GM18909 (cell line): ENCODE measurements around the gene GP1BB.

Experiments used
- ATAC-seq: cut with Tn5 transposase; IDR thresholded peaks from one replicate; pipeline ENCODE4 v1.9.1; 2021; ENCODE audit warnings: mild to moderate bottlenecking; ENCODE audit not compliant: unreplicated experiment, poor library complexity

Gene GP1BB

DNA sequence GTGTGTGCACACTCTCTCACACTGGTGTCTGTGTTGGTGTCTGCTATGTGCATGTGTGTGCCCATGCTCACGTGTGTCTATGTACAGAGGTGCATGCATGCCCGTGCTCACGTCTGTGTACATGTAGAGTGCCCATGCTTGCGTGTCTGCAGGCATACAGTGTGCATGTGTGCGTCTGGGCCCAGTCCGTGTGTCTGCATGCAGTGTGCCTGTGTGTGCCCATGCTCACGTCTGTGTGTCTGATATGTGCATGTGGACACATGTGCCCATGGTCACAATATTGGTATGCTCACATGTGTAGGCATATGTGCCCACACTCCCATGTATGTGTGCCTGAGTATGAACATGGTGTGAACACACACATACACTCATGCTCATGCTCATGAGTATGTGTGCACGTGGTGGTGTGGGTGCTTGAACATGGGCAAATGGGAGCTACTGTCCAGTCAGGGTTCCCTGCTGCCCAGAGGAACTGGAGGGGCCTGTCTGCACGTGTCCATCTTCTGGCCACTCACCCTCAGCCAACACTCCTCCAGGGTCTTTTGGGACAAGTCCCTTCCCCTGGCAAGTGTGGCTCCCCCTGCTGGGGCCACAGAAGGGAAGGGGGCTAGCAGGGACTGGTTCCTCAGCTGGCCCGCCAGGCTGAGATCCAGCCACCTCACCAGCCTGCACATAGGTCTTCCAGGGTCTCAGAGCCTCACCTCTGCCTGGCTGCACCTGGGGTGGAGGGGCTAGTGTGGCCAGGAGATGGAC lies 29.9 kb downstream of the GP1BB start:
- no peak for ATAC-seq

DNA sequence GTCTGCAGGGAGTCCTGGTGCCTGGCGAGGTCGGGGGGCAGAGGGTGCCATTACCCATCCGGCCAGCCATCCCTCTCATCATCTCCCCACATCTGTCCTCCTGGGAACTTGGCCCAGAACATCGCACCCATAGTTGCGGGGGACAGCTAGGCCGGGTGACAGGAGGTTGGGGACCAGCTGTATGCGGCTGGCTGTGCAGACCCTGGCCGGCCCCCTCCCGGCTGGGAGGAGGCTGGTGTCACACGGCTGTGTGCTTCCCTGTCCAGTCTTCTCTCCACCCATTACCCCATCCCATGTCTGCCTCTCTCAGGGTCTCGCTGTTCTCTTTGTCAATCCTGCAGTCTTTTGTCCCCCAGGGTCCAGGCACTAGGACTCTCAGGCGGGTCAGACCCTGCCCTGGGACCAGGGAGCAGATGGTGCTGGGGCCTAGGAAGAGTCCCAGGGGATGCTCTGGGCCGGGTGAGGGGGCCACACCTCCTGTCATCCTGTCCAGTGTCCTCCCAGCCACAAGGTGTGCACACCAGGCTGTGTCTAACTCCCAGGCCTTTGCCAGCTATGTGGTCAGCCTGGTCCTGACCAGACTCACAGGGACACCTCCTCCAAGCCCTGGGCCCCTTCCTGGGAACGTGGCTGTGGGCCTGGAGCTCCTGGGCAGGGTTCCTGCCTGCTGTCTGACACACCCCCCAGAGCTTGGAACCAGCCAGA lies 30.8 kb downstream of the GP1BB start:
- no peak for ATAC-seq

DNA sequence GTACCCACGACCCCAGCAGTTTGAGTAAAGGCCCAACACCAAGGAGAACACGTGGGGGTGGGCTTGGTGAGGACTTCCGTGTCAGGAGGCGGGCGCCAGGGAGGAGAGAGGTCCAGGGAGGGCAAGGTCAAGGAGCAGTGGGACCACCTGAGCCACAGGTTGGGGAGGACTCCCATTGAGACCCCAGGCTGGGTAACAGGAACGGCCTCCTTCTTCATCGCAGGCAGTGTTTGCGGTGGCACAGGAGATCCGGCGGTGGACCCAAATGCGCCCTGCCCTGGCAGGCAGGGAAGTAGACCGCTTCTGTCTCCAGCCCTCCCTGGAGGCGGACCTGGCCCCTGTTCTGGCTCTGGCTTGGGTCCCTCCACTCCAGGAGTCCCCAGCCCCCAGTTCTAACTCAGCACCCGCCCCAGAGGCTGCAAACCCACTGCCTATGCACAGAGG lies 31.4 kb downstream of the GP1BB start:
- no peak for ATAC-seq

DNA sequence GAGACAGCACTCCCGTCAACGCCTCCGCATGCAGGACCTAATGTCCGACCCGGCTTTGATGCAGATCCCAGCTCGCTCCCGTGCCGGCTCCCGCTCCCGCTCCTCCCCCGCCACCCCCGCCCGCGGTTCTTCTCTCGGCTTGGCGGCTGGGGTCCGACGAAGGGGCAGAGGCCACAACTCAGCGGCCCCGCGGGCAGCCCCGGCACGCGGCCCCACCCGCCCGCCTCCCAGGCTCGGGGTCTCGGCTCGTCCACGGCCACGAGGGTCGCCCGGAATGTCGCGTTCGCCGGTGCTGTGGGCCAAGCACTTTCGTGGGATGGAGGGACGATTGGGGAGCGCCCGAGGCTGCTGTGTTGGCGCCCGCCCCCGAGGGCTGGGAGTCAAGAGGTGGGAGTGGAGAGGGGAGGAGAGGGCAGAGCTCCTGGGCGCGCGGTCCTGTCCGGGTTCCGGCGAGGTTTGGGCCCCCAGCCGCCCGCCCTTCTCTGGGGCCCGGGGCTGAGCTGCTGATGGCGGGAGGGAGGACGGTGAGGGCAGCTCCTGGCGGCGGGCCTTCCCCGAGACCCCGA lies 31.9 kb downstream of the GP1BB start:
- ATAC-seq, result no peak

DNA sequence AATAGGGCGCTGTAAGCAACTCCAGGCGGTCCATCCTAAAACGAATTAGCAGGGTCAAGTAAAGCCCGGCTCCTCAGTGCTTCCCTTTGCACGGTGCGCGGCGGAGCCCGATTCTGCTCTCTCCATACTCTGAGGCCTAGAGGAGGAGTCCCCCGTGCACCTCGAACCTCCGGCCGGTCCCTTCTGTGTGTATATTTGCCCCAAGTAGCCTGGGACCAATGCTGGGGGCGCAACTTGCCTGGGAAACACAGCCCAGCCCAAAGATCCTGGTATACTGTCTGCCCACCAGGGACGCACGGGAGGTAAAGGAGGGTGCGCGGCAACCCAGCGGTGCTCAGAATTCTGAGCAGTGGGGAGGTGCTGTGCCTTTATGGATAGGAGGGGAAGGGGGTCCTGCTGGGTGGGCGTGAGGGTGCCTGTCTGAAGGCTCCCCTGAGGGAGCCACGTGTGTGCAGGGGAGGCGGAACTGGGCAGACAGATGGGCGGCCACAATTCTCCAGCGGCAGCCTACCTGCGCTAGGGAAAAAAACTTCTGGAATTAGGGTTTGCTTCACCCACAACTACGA lies 32.5 kb downstream of the GP1BB start:
- no peak for ATAC-seq

DNA sequence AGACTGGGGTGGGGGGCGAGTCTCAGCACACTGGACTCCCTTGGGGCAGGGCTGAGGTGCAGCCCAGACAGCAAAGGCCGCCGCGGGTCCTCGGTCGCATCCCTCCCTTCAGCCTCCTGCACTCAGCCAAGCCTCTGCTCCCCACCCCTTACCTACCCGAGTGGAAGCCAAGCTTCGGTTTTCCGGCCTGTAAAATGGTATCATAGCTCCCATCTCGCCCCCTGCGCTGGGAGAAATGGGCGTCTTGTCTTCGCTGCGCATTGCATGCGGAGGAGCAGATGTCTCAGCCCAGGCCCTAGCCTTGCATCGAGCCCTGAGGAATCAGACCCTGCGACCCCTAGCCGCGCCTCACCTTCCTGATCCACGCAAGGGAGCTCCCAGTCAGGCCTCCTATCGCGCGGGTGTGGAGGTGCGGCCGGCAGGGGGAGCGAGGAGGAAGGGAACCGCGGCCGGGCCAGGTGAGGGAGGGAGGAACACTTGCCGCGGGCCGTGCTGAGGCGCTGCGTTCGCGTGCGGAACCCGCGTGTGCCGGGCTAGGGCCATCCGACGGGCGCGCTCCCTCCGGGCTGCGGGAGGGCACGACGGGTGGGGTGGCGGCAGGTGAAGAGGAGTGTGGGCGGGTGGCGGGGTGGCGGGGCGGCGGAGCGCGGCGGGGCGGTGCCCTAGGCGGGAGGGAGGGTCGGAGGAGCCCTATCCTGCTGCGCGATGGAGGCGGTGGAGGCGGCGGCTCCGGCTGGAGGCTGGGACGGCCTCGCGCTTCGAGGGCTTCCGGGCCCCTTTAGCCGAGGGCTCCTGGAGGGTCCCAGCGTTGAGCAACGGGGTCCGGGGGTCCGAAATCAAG lies 33.2 kb downstream of the GP1BB start:
- ATAC-seq, result no peak

DNA sequence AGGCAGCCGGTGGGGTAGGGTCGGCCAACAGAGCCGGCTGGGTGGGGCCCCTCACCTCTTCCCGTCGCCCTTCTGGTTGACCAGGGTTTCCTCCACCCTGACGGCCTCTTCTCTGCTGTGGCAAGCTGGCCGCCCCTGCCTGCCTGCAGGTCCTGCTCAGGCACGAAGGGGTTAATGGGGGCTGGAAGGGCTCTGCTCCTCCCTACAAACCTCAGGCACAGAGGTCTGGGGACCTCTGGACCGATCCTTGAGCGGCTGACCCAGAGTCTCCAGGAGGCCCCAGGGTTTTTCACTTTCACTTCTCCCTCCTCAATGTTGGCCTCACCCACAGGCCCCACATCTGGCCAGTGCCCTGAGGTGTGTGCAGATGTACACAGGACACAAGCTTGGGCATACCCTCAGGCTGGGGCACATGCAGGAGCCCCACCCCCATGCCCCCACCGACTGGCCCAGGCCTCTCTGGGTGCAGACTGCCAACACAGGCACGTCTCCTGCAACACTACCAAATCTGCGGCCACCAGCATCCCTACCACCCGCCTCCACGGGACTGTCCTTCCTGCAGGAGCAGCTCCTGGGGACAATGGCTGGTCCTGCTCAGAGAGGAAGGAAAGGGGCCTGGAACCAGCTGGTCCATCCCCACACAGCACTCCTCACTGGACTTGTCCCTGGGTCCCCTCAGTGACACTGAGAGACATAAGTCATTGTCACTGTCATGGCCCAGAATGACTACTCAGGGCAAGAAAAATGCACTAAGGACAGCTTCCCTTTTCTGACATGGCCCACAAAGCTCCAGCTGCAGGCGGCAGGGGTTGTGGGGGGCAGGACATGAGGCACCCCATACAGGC lies 34.0 kb downstream of the GP1BB start:
- ATAC-seq, result no peak

DNA sequence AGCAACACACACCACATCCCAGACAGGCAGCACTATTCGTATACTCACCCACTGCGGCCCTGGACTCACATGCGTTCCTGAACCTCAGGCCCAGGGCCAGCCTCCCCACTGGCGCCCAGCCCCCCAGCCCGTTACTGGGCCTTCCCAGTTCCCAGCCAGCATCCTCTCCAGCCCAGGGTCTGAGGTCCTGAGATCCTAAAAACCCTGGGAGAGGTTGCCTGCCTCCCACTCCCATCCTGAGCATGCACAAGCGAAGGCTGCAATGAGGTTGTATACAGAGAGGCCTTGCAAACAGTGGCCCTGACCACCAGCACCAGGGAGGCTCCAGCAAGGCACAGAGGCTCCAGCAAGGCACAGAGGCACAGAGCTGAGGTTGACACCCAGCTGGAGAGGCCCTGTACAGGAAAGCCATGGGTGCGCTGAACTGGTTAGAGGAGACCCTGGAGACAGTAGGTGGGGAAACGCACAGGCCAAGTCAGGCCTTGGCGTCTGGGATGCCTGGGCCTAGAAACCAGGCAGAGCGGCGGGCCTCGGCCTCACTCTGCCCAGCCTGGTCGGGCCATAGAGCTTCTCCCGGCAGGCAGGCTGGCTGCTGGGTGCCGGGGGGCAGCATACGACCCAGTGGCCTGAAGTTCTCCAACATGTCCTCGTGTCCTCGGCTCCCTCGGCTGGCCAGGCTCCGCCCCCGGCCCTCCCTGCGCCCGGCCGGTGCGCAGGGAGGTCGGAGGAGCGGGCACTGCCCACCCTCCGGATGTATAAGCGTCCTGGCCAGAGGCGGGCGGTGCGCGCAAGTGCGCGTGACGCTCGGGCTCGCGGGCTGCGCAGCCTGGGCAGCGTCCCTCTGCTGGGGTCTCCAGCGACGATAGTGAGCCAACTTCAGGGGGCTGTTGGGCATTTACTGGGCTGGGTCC lies 34.9 kb downstream of the GP1BB start:
- no peak for ATAC-seq

DNA sequence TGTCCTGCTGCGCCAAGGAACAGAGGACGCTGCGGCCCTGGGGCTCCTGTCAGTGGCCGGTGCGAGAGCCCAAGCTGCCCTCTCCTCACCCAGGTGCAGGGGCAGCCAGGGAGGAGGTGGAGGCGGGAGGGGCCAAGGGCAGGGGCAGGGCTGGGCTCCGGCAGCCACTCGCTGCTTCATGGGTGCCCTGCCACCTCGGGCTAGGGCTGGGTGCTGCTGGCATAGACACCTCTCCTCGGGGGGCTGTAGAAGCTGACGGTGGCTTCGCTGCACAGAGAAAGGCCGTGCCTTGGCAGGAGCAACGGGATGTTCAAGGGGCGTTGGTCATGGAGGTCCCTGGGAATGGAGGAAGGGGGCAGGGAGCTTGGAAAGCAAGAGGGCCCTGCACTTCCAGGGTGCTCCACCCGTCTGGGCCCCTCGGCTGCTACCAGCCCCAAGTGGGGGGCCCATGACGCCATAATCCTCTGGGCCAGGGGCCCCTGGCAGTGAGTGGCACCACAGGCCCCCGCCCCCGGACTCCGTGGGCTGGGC lies 35.6 kb downstream of the GP1BB start:
- ATAC-seq, result no peak

DNA sequence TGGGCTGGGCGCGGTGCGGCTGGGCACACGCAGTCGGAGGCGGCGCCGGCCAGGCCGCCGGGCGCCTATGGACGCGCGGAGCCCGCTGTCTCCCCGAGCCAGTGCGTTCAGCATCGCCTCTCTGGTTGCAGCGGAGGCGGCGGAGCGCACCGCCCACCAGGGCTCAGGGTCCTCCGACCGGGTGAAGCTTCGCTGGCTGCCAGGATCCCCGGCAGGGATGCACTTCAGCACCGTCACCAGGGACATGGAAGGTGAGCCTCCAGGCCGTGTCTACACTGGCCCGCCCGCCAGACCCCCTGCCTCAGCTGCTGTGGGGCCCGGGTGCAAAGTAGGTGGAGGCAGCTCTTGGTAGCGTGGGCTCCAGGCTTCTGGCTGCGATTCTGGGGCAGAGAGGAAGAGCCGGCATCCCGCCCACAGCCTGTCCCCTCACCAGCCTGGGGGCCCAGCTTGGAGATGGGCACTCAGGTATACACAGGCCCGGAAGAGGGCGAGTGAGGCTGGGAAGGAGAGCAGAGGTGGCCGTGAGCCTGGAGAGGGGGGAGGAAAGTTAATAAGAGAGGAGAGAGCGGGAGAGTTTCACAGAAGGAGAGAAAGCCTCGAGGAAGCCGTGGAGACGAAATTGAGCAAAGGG lies 36.2 kb downstream of the GP1BB start:
- no peak for ATAC-seq

DNA sequence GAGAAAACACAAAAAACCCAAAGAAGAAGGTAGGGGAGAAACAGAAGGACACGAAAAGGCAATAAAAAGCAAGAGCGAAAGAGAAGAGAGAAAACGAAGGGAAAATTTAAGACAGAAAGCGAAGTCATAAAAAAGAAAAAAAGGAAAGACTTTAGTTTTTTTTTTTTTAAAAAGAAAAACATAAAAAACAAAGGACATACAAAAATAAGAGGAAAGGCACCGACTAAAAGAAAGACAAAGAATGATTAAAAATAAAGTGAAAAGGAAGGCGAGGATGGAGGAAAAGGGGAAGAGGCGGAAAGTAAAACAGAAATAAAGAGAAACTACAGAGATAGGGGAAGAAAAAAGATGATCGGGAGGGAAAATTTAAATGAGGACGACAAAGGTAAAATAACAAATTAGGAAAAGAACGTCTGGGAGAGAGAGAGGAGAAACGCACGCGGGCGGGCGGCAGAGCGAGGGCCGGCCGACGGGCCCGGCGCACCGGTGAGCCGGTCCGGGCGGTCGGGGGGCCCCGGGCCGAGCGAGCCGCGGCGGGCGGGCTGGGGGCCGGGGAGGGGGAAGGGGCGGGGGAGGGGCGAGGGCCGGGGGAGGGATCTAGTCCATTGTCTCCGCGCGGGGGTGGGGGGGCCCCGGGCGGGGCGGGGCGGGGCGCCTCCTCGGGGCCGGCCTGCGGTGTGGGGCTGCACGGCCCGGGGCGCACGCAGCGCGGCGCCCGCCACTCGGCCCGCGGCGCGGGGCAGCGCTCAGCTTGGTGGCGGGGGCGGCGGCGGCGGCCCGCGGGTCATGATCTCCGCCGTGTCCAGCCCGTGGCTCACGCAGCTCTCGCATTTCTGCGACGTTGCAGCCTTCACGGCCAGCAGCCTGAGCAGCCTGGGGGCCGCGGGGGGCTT lies 37.0 kb downstream of the GP1BB start, which contains the start of gene TBX1:
Gene TBX1, plus strand, starts transcription at position 721 of the 893 bp plus-strand sequence. Its CDS starts 66 bp downstream, at position 787.
- ATAC-seq, result no peak

DNA sequence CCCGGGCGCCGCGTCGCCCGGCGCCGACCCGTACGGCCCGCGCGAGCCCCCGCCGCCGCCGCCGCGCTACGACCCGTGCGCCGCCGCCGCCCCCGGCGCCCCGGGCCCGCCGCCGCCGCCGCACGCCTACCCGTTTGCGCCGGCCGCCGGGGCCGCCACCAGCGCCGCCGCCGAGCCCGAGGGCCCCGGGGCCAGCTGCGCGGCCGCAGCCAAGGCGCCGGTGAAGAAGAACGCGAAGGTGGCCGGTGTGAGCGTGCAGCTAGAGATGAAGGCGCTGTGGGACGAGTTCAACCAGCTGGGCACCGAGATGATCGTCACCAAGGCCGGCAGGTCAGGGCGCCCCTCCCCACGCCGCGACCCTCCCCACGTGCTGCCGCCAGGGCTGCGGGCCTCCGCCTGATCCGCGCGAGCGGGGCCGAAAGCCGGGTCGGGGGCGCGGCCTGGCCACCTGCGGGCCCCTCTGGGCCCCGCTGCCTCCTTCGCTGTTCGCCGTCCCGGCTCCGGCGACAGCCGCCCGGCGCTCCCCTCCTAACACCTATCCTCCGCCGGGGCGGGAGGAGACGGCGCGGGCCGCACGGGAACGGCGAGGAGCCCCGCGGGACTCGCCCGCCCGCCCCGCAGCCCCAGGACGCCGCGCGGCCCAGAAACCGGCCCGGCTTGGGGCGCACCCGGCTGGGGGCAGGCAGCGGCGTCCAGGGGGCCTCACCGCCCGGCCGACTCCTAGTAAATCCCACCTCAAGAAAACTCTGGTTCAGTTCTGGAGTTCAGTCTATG lies 37.8 kb downstream of the GP1BB start:
- ATAC-seq, result no peak

DNA sequence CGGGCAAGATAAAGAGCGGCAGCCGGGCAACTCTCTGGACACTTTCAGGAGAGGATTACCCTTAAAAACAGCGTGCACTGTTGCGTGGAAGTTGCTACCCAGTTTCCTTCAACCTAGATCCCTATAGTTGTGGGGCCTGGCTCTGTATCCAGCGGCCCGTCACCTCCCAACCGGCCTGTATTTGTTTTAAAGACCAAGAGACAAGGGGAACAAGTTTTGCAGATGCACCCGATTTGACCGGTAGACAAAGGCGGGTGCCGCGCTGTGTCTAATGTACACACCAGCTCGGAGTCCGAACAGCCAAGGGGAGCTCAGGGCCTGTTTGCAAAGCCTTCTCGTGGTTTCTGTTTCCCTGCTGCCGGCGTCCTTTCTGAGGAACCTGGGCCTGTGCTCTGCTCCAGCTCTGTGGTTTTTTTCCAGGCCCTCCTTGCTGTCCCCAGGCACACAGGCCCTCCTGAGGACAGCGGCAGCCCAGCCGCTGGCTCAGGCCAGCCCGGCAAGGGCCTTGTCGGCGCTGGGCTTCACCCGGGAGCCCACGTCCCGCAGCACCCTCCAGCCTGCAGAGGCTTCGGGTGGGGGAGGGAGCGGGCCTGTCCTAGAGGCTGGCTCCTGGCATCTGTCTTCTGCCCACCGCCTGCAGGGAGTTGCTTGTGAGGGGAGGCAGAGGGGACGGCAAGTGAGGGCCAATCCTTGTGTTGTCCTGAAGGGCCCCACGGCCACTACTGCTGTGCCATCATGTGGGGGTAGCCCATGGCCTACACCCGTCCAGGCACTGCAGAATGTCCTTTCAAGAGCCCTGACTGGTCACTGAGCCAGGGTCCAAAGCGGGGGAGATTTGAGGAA lies 38.6 kb downstream of the GP1BB start:
- ATAC-seq, result no peak

DNA sequence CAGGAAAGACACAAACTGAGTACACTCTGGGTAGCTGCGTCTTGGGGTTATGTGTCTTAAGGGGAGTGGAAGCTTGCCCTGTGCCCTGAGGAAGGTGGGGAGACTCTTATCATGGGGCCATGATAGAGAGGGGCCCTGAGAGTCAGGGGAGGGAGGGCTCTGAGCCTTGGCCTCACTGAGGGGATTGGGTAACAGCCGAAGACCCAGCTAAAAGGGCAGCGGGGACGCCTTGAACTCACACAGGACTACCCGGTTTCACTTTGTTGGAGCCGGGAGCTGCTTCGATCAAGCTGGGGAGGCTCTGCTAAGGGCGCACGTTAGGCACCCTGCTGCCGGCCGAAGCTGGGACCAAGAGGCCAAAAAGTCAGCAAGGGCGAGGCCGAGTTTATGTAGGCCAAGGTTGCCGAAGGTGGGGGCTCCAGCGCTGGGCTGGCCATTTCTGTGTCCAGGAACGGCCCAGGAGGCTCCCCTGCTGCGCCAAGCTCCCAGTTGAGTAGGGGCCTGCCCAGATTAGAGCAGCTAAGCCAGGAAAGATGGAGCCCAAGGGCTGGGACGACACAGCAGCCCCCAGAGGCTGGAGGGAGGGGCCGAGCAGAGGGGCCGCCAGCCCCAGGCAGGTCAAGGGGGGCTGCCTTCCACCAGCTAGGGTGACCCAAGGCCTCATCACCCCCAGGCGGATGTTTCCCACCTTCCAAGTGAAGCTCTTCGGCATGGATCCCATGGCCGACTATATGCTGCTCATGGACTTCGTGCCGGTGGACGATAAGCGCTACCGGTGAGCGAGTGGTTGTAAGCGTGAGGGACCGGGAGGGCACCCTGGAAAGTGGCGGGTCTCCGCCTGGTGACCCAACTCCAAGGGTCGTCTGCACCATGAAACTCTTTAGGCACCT lies 39.5 kb downstream of the GP1BB start:
- no peak for ATAC-seq
